OCI-LY7 (cell line): ENCODE results near the gene KIAA1586. TPM values are rescaled to one million over a fixed set of nuclear protein-coding genes. Genes with fewer than 3 reads are reported as not detected.

Experiments used
- BruUV-seq: library from RNA; stranded (reverse); fragments of 400-500 nt; replicated peaks from 2 replicates; lab custom pipeline; 2021; lab: Mats Ljungman, UMichigan
- CTCF ChIA-PET: fragments of 300-600 bp; sonication (Branson Sonifier 250); formaldehyde crosslinking; loops from one replicate; lab custom pipeline; 2022; ENCODE audit warnings: antibody characterized with exemption; ENCODE audit not compliant: unreplicated experiment; lab: Charles Lee
- POLR2A ChIA-PET: fragments of 300-600 bp; sonication (Branson Sonifier 250); formaldehyde crosslinking; loops from one replicate; lab custom pipeline; 2022; ENCODE audit warnings: antibody characterized with exemption; lab: Charles Lee
- DNase-seq: peaks from one replicate; pipeline ENCODE4 v3.0.0-alpha.2; 2015; ENCODE audit warnings: low spot score
- H2AFZ ChIP-seq: fragments of 200-600 bp; sonication (generic), shearing (Covaris generic); 2 replicates; pipeline ENCODE4 v1.6.1; 2014; ENCODE audit warnings: mild to moderate bottlenecking, antibody characterized with exemption, low read length, moderate library complexity
- H3K27ac ChIP-seq: fragments of 200-600 bp; sonication (generic); 2 replicates; pipeline ENCODE4 v1.5.1; 2014; ENCODE audit warnings: mixed run types, low read depth, mild to moderate bottlenecking, moderate library complexity, low read length, inconsistent platforms; ENCODE audit not compliant: poor library complexity, severe bottlenecking
- H3K36me3 ChIP-seq: fragments of 200-600 bp; sonication (generic); 2 replicates; pipeline ENCODE4 v1.6.1; 2014; ENCODE audit warnings: mild to moderate bottlenecking, antibody characterized with exemption, low read length, moderate library complexity, mixed read lengths; ENCODE audit not compliant: insufficient read depth
- H3K4me1 ChIP-seq: fragments of 200-600 bp; sonication (generic); 2 replicates; pipeline ENCODE4 v1.5.1; 2014; ENCODE audit warnings: mild to moderate bottlenecking, low read length; ENCODE audit not compliant: insufficient read depth, poor library complexity, severe bottlenecking
- H3K4me2 ChIP-seq: fragments of 200-600 bp; sonication (generic); 2 replicates; pipeline ENCODE4 v1.6.1; 2014; ENCODE audit warnings: mild to moderate bottlenecking, low read length
- H3K4me3 ChIP-seq: fragments of 200-600 bp; sonication (generic); 2 replicates; pipeline ENCODE4 v1.5.1; 2014; ENCODE audit warnings: mild to moderate bottlenecking, low read depth, low read length; ENCODE audit not compliant: poor library complexity, severe bottlenecking
- H3K79me2 ChIP-seq: fragments of 200-600 bp; sonication (generic); 2 replicates; pipeline ENCODE4 v1.6.1; 2016; ENCODE audit warnings: low read depth, mild to moderate bottlenecking, low read length, moderate library complexity, mixed read lengths; ENCODE audit not compliant: insufficient read depth
- H3K9me2 ChIP-seq: fragments of 200-600 bp; sonication (generic); 2 replicates; pipeline ENCODE4 v1.6.1; 2016; ENCODE audit warnings: mild to moderate bottlenecking, low read length, mixed read lengths; ENCODE audit not compliant: insufficient read depth
- H3K9me3 ChIP-seq: fragments of 200-600 bp; sonication (generic); 2 replicates; pipeline ENCODE4 v1.6.1; 2014; ENCODE audit warnings: mild to moderate bottlenecking, mixed run types, low read length, mixed read lengths
- H4K20me1 ChIP-seq: fragments of 200-600 bp; sonication (generic); 2 replicates; pipeline ENCODE4 v1.6.1; 2014; ENCODE audit warnings: mild to moderate bottlenecking, antibody characterized with exemption, low read length, moderate library complexity, mixed read lengths; ENCODE audit not compliant: insufficient read depth
- CTCF ChIP-seq: fragments of 200-600 bp; sonication (generic); conservative IDR thresholded peaks from 2 replicates; pipeline ENCODE4 v1.5.1; 2014; ENCODE audit warnings: mild to moderate bottlenecking, antibody characterized with exemption, low read length, moderate library complexity, mixed read lengths
- EZH2phosphoT487 ChIP-seq: fragments of 200-600 bp; sonication (generic); IDR thresholded peaks from 2 replicates; pipeline ENCODE4 v1.6.1; 2018; ENCODE audit warnings: low read depth, borderline replicate concordance, mild to moderate bottlenecking, mixed run types, antibody characterized with exemption, low read length, moderate library complexity, mixed read lengths
- intact Hi-C: fragments of 100-400 bp; cut with micrococcal nuclease; formaldehyde crosslinking; loops from one replicate; pipeline ENCODE4 v1.10.0; 2022; ENCODE audit not compliant: unreplicated experiment
- total RNA-seq, 2 experiments: library from RNA; depleted of rRNA in 1 of 2; stranded (reverse); fragments of >200 nt in 1 of 2; shearing (Covaris generic) in 1 of 2; gene quantifications; 2 replicates each; pipeline ENCODE4 v1.2.3, GENCODE V29; 2014 to 2022

The KIAA1586 gene
- total RNA-seq, 2 experiments from 2014 or later: 14.4 to 25.7 TPM

DNA sequence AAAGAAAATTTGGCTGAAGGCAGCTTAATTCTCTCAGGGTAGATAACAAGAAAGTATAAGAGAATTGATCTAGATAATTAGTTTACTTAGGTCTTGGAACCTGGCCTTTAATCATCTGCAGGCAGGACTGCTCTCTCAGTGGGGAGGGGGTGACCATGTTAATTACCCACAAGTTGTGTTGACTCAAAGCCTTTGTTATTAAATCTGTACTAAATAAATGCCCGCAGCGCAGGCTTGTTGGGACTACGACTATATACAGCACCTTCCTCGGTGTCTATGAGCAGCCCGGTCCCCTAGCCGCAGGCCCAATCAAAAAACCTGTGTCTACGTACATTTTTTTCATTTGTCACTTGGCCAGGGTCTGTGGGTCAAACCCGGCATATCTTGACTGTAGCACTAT is 27.9 kb downstream of the KIAA1586 start:
- no peak for DNase-seq
- no peak overlapping the region for H3K4me3 ChIP-seq
- no peaks in the 10 kb centered on the region for H3K4me1 ChIP-seq
- no peaks in the 10 kb centered on the region for H3K79me2 ChIP-seq
- H3K9me2 ChIP-seq: no peaks in the 10 kb centered on the region
- no peak overlapping the region for H3K27ac ChIP-seq
- no TSS peak for BruUV-seq
- intact Hi-C loops: no loop called here
- CTCF ChIA-PET: no interaction called here
- no peak overlapping the region for H2AFZ ChIP-seq
- TF ChIP-seq CTCF (no peak), EZH2phosphoT487 (no peak)
- H4K20me1 ChIP-seq: no peaks in the 10 kb centered on the region
- POLR2A ChIA-PET: no interaction called here
- H3K4me2 ChIP-seq: no peak overlapping the region
- H3K36me3 ChIP-seq: no peaks in the 10 kb centered on the region
- H3K9me3 ChIP-seq: no peaks in the 10 kb centered on the region

- Histone ChIP-seq H3K79me2 (no peaks in the 10 kb centered on the region), H3K4me2 (no peak overlapping the region), H3K4me1 (no peaks in the 10 kb centered on the region), H3K36me3 (no peaks in the 10 kb centered on the region), H4K20me1 (no peaks in the 10 kb centered on the region), H3K9me2 (no peaks in the 10 kb centered on the region), H3K27ac (no peak overlapping the region), H3K9me3 (no peaks in the 10 kb centered on the region), H2AFZ (no peak overlapping the region), H3K4me3 (no peak overlapping the region)
- POLR2A ChIA-PET: no interaction called here
- BruUV-seq: no TSS peak
- CTCF ChIA-PET: no interaction called here
- DNase-seq: no peak
- no peak for TF ChIP-seq EZH2phosphoT487
- TF ChIP-seq CTCF: no peak
- intact Hi-C loops: no loop called here
These were observed 28.6 kb downstream of the KIAA1586 start for GRCh38 chr6:57075092-57075491.

- intact Hi-C loops: no loop called here
- POLR2A ChIA-PET: interaction anchor here (1.2 to 1.5 kb wide), 2 partner anchors 10 to 13 kb away, joined by 3 to 4 read pairs; no protein-coding TSS in a partner anchor
- H3K9me2 ChIP-seq: no peaks in the 10 kb centered on the region
- H3K4me2 ChIP-seq: no peak overlapping the region
- H3K4me1 ChIP-seq: no peaks in the 10 kb centered on the region
- no TSS peak for BruUV-seq
- H3K4me3 ChIP-seq: no peak overlapping the region
- no peaks in the 10 kb centered on the region for H3K9me3 ChIP-seq
- no peak overlapping the region for H2AFZ ChIP-seq
- no peak overlapping the region for H3K27ac ChIP-seq
- no peaks in the 10 kb centered on the region for H4K20me1 ChIP-seq
- CTCF ChIA-PET: no interaction called here
- TF ChIP-seq EZH2phosphoT487 (no peak), CTCF (no peak)
- H3K79me2 ChIP-seq: no peaks in the 10 kb centered on the region
- H3K36me3 ChIP-seq: no peaks in the 10 kb centered on the region
- no peak for DNase-seq
These were observed 32.2 kb downstream of the KIAA1586 start for GRCh38 chr6:57078531-57079207.
